Thymus (tissue), 11 donors: Measurements from ENCODE around the gene ARHGEF1. TPM values are rescaled to one million over a fixed set of nuclear protein-coding genes. Genes with fewer than 3 reads are reported as not detected.

Experiments used
- DNase-seq, 9 donors: peaks; one replicate each; pipeline ENCODE4 v3.0.0-alpha.2; 2013; ENCODE audit warnings: low spot score in 9 of 9, low read depth in 6 of 9, missing footprints in 1 of 9
- H3K27ac ChIP-seq, 2 donors: one replicate each; pipeline ENCODE4 v1.5.1; 2013; ENCODE audit warnings: control low read depth in 1 of 2, low read depth in 1 of 2, low read length in 1 of 2, mild to moderate bottlenecking in 1 of 2, moderate library complexity in 1 of 2
- H3K27me3 ChIP-seq, 2 donors: one replicate each; pipeline ENCODE4 v1.5.1; 2013; ENCODE audit warnings: low read length in 1 of 2; ENCODE audit not compliant: control insufficient read depth in 2 of 2, insufficient read depth in 1 of 2
- H3K36me3 ChIP-seq, 2 donors: one replicate each; pipeline ENCODE4 v1.5.1; 2013; ENCODE audit warnings: low read length in 1 of 2, mild to moderate bottlenecking in 1 of 2, moderate library complexity in 1 of 2; ENCODE audit not compliant: control insufficient read depth in 2 of 2, insufficient read depth in 2 of 2
- H3K4me1 ChIP-seq, 2 donors: one replicate each; pipeline ENCODE4 v1.5.1; 2013; ENCODE audit warnings: low read length in 2 of 2; ENCODE audit not compliant: control insufficient read depth in 2 of 2, insufficient read depth in 2 of 2
- H3K4me3 ChIP-seq, 2 donors: one replicate each; pipeline ENCODE4 v1.5.1; 2013; ENCODE audit warnings: low read length in 2 of 2, control low read depth in 1 of 2, mild to moderate bottlenecking in 1 of 2
- H3K9me3 ChIP-seq, 2 donors: one replicate each; pipeline ENCODE4 v1.5.1; 2013; ENCODE audit warnings: low read length in 1 of 2, mild to moderate bottlenecking in 1 of 2; ENCODE audit not compliant: control insufficient read depth in 2 of 2, insufficient read depth in 1 of 2
- WGBS: extraction: QIAGEN DNeasy Blood & Tissue Kit; methylation state at CpG from one replicate; pipeline ENCODE4 v1.1.7; 2013; 5-methylcytosine and 5-hydroxymethylcytosine counted together
- polyA plus RNA-seq: library from polyadenylated mRNA; stranded (reverse); fragments of 200-250 nt; gene quantifications from one replicate; pipeline ENCODE4 v1.2.3, GENCODE V29; 2013
- total RNA-seq: library from RNA; stranded (reverse); fragments of 120-200 nt; gene quantifications from one replicate; pipeline ENCODE4 v1.2.4, GENCODE V29; 2013
- donor health status: healthy.

Gene ARHGEF1
- total and polyA plus RNA-seq, 2 donors, result 94.3 to 630 TPM

GRCh38 chr19:41847351-41848105, 35.5 kb upstream of the ARHGEF1 start:
- no peak for DNase-seq
- no peaks in the 10 kb centered on the region for H3K4me1 ChIP-seq
- WGBS, result 96% methylated on average over 19 of the region's 19 CpGs
- no peak overlapping the region for H3K27ac ChIP-seq
- no peak overlapping the region for H3K4me3 ChIP-seq
- no peaks in the 10 kb centered on the region for H3K36me3 ChIP-seq
- no peaks in the 10 kb centered on the region for H3K9me3 ChIP-seq
- peaks cover 0 to 34% of the 10 kb centered on the region in 2 donors for H3K27me3 ChIP-seq

GRCh38 chr19:41848666-41849065, 34.3 kb upstream of the ARHGEF1 start:
- Histone ChIP-seq H3K9me3 (no peaks in the 10 kb centered on the region), H3K36me3 (no peaks in the 10 kb centered on the region), H3K27ac (no peak overlapping the region), H3K27me3 (peaks cover 0 to 36% of the 10 kb centered on the region in 2 donors), H3K4me3 (no peak overlapping the region), H3K4me1 (no peaks in the 10 kb centered on the region)
- no peak for DNase-seq
- 98% methylated on average over 6 of the region's 6 CpGs for WGBS

- WGBS, result 88% methylated on average over 2 of the region's 2 CpGs
- H3K4me1 ChIP-seq, result no peaks in the 10 kb centered on the region
- H3K27ac ChIP-seq, result no peak overlapping the region
- H3K4me3 ChIP-seq, result no peak overlapping the region
- no peaks in the 10 kb centered on the region for H3K36me3 ChIP-seq
- DNase-seq, result no peak
- H3K27me3 ChIP-seq, result peaks cover 0 to 39% of the 10 kb centered on the region in 2 donors
- H3K9me3 ChIP-seq, result no peaks in the 10 kb centered on the region
Measured at GRCh38 chr19:41849067-41849466, 33.9 kb upstream of the ARHGEF1 start.

GRCh38 chr19:41850381-41850780, 32.6 kb upstream of the ARHGEF1 start:
- Histone ChIP-seq H3K4me1 (no peaks in the 10 kb centered on the region), H3K27ac (no peak overlapping the region), H3K4me3 (no peak overlapping the region), H3K9me3 (no peaks in the 10 kb centered on the region), H3K27me3 (peaks cover 0 to 39% of the 10 kb centered on the region in 2 donors), H3K36me3 (no peaks in the 10 kb centered on the region)
- no peak for DNase-seq
- WGBS, result 87% methylated on average over 5 of the region's 5 CpGs

GRCh38 chr19:41851456-41851855, 31.5 kb upstream of the ARHGEF1 start:
- H3K4me1 ChIP-seq, result no peaks in the 10 kb centered on the region
- H3K27ac ChIP-seq, result no peak overlapping the region
- no peak for DNase-seq
- no peaks in the 10 kb centered on the region for H3K36me3 ChIP-seq
- no peaks in the 10 kb centered on the region for H3K9me3 ChIP-seq
- H3K27me3 ChIP-seq, result peaks cover 0 to 40% of the 10 kb centered on the region in 2 donors
- no peak overlapping the region for H3K4me3 ChIP-seq
- WGBS, result 71% methylated on average over 4 of the region's 4 CpGs

- no peak for DNase-seq
- WGBS, result 93% methylated on average over 2 of the region's 2 CpGs
- H3K9me3 ChIP-seq, result no peaks in the 10 kb centered on the region
- H3K27ac ChIP-seq, result no peak overlapping the region
- H3K36me3 ChIP-seq, result no peaks in the 10 kb centered on the region
- H3K4me1 ChIP-seq, result no peaks in the 10 kb centered on the region
- peaks cover 0 to 32% of the 10 kb centered on the region in 2 donors for H3K27me3 ChIP-seq
- H3K4me3 ChIP-seq, result no peak overlapping the region
Measured at GRCh38 chr19:41853344-41853743, 29.6 kb upstream of the ARHGEF1 start.

GRCh38 chr19:41853768-41854167, 29.2 kb upstream of the ARHGEF1 start:
- DNase-seq, result no peak
- 71% methylated on average over 2 of the region's 2 CpGs for WGBS
- Histone ChIP-seq H3K9me3 (no peaks in the 10 kb centered on the region), H3K4me1 (no peaks in the 10 kb centered on the region), H3K27ac (no peak overlapping the region), H3K36me3 (no peaks in the 10 kb centered on the region), H3K27me3 (peaks cover 0 to 32% of the 10 kb centered on the region in 2 donors), H3K4me3 (no peak overlapping the region)

GRCh38 chr19:41859213-41859617, 23.8 kb upstream of the ARHGEF1 start:
- Histone ChIP-seq H3K4me3 (no peak overlapping the region), H3K36me3 (peaks cover 26 to 33% of the 10 kb centered on the region in 2 donors), H3K4me1 (peaks cover 8 to 28% of the 10 kb centered on the region in 2 donors), H3K9me3 (no peaks in the 10 kb centered on the region), H3K27me3 (peaks cover 0 to 5% of the 10 kb centered on the region in 2 donors), H3K27ac (peak overlapping the region in 1 of 2 donors; percentile 45)
- WGBS, result 8% methylated on average over 8 of the region's 8 CpGs
- DNase-seq, result no peak

- Histone ChIP-seq H3K27ac (peak within 1 kb of the TSS; percentile 72 to 95), H3K4me1 (peaks cover 8 to 28% of the 10 kb centered on the region in 2 donors), H3K27me3 (peaks cover 0 to 3% of the 10 kb centered on the region in 2 donors), H3K9me3 (no peaks in the 10 kb centered on the region), H3K4me3 (peak within 1 kb of the TSS; percentile 61 to 63), H3K36me3 (peaks cover 32 to 39% of the 10 kb centered on the region in 2 donors)
- DNase-seq, result peak; percentile 97 to 99 (median 99)
- under 1% methylated on average over 76 of the region's 76 CpGs for WGBS
Measured at GRCh38 chr19:41859618-41860418, 23.2 kb upstream of the ARHGEF1 start, which contains the start of gene RPS19. TSS of gene RPS19 (plus strand) at chr19:41860255. CDS start at chr19:41860775, 520 bp downstream.
